ENCODE results near the gene IL2RA.

Gene IL2RA

DNA sequence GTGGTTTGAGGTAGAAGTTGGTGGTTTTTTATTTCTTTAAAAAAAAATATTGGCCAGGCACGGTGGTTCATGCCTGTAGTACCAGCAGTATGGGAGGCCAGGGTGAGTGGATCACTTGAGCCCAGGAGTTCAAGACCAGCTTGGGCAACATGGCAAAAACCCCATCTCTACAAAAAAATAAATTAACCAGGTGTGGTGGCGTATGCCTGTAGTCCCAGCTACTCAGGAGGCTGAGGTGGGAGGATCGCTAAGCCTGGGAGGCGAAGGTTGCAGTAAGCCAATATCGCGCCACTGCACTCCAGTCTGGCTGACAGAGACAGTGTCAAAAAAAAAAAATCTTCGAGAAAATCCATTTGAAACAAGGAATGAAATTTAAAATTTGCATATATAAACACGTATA lies 1.1 kb downstream of the IL2RA start:
- Mint-ChIP-seq H3K4me3 (peak overlapping the region; percentile 81), H3K36me3 (peaks cover 47% of the 10 kb centered on the region), H3K27me3 (no peaks in the 10 kb centered on the region), H3K9me3 (peaks cover 4% of the 10 kb centered on the region), H3K4me1 (peaks cover 73% of the 10 kb centered on the region), H3K27ac (peak overlapping the region; percentile 95)
- peak; percentile 45 for DNase-seq
- CTCF ChIA-PET: interaction anchor here (1.5 to 4.1 kb wide), 3 partner anchors 9 to 26 kb away, joined by 3 to 25 read pairs (median 17); no protein-coding TSS in a partner anchor

DNA sequence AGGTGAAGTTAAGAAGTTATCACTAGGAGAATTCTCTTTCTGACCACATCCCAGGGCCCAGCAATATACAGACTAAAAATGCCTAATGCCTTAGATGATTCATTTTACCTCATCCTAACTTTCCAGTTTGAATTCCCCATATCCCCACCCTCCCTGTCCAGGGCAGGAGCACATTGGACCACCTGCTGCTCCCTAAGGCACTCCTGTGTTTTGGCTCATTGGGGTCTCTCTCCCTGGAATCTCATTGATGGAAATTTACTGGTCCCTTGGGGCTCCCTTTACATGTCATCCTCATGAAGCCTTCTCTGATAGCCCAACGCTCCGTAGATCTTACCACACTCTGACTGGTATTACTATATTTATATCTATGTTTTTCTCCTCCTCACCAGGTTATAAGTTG lies 2.7 kb downstream of the IL2RA start:
- Mint-ChIP-seq H3K27me3 (no peaks in the 10 kb centered on the region), H3K27ac (peak overlapping the region; percentile 76), H3K4me3 (peak overlapping the region; percentile 81), H3K36me3 (peaks cover 57% of the 10 kb centered on the region), H3K9me3 (peaks cover under 1% of the 10 kb centered on the region), H3K4me1 (peaks cover 68% of the 10 kb centered on the region)
- CTCF ChIA-PET: no interaction called here
- no peak for DNase-seq

DNA sequence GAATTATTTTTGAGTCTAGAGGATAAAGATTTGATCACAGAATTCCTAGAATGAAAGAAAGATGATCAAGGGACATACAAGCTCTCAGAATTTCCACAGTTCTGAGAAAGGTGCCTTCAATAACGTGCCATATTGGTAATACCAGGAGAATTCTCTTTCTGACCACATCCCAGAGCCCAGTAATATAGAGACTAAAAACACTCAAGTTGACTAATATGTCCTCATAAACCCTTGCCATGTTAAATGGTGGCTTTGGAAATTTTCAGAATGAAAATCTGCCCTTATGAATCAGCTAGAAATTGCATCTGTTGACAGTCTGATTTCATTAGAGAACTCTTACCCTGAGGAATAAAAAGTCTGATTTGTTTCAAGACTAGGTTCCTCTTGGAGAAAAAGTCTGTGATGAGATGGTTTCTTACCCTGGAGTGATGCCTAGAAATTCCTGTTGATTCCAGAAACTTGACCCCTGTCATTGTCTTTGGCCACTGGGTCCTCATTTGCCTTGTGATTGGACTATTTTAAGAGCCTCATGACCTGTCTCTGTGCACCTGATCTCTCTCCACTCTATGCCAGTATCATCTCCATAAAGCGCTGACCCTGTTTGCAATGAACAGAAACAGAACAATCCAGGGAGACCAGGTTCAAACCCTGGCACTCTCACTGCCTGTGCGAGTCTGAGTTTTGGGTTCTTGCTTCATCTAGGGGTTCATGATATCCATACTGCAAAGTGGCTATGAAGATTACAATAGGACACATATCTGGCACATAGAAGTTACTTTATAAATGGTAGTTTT lies 3.3 kb downstream of the IL2RA start:
- Mint-ChIP-seq H3K27ac (peak overlapping the region; percentile 76), H3K27me3 (no peaks in the 10 kb centered on the region), H3K4me1 (peaks cover 68% of the 10 kb centered on the region), H3K36me3 (peaks cover 64% of the 10 kb centered on the region), H3K4me3 (peak overlapping the region; percentile 81), H3K9me3 (no peaks in the 10 kb centered on the region)
- DNase-seq: no peak
- CTCF ChIA-PET: interaction anchor here (0.7 to 2.3 kb wide), 6 partner anchors 8 to 31 kb away, joined by 3 to 12 read pairs (median 3); no protein-coding TSS in a partner anchor

DNA sequence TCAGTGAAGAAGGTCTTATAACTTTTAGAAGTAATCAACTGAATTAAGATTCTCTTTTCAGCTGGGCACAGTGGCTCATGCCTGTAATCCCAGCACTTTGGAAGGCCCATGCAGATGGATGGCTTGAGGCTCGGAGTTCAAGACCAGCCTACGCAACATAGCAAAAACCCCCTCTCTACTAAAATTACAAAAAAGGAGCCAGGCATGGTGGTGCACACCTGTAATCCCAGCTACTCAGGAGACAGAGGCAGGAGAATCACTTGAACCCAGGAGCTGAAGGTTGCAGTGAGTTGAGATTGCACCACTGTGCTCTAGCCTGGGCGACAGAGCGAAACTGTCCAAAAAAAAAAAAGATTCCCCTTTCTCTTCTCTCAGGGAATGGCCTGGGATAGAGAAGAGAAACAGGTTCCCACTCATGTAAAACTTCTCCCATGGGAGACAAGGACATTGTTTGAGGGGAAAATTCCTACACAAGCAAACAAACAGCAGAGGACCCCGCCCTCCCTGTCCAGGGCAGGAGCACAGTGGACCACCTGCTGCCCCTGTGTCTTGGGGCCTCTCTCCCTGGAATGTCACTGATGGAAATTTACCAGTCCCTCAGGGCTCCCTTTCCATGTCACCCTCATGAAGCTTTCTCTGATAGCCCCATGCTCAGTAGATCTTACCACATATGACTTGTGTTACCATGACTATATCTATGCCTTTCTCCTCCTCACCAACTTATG lies 5.6 kb downstream of the IL2RA start:
- H3K9me3 Mint-ChIP-seq: no peaks in the 10 kb centered on the region
- H3K27ac Mint-ChIP-seq: peak overlapping the region; percentile 76
- H3K36me3 Mint-ChIP-seq: peaks cover 72% of the 10 kb centered on the region
- H3K27me3 Mint-ChIP-seq: no peaks in the 10 kb centered on the region
- CTCF ChIA-PET: interaction anchor here (1.6 to 2.3 kb wide), 2 partner anchors 10 to 30 kb away, joined by 6 to 7 read pairs; no protein-coding TSS in a partner anchor
- H3K4me3 Mint-ChIP-seq: peak overlapping the region; percentile 81
- no peak for DNase-seq
- H3K4me1 Mint-ChIP-seq: peaks cover 78% of the 10 kb centered on the region

DNA sequence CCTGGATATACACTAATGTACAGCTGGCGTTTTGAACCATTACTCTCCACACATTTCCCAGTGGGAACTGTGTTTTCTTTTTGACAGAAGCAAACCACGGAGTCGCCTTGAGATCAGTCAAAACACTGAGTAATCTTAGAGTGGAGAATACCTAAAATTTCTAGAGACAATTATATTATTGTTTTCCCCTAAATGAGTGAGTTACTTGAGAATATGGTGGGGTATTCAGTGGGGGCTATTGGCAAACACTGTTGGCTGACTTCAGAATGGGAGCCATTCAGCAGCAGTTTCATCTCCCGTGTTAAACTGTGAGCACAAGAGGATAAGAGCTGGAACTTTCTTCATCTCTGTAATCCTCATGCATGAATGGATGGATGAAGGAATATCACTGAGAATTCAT lies 6.2 kb downstream of the IL2RA start:
- peaks cover 82% of the 10 kb centered on the region for H3K4me1 Mint-ChIP-seq
- no peak for DNase-seq
- no peaks in the 10 kb centered on the region for H3K27me3 Mint-ChIP-seq
- CTCF ChIA-PET: interaction anchor here (1.6 kb wide), 1 partner anchor 31 kb away, joined by 7 read pairs; no protein-coding TSS in a partner anchor
- no peaks in the 10 kb centered on the region for H3K9me3 Mint-ChIP-seq
- H3K36me3 Mint-ChIP-seq: peaks cover 70% of the 10 kb centered on the region
- peak overlapping the region; percentile 56 for H3K4me3 Mint-ChIP-seq
- peak overlapping the region; percentile 56 for H3K27ac Mint-ChIP-seq

DNA sequence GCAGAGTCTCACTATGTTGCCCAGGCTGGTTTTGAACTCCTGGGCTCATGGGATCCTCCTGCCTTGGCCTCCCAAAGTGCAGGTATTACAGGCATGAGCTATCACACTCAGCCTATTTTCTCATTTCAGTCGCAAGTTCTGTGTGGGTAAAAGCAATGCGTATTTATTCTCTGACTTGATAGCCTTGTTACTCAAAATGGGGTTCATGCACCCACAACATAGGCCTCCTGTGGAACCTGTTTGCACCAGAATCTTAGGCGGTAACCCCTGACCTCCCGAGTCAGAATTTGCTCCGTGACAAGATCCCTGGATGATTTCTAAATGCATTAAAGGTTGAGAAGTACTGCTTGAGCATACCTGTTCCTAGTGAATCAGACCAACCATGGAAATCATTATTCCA lies 7.3 kb downstream of the IL2RA start:
- DNase-seq: no peak
- peak overlapping the region; percentile 91 for H3K27ac Mint-ChIP-seq
- peaks cover 88% of the 10 kb centered on the region for H3K4me1 Mint-ChIP-seq
- no peaks in the 10 kb centered on the region for H3K27me3 Mint-ChIP-seq
- no peaks in the 10 kb centered on the region for H3K9me3 Mint-ChIP-seq
- CTCF ChIA-PET: interaction anchor here (1.4 kb wide), 1 partner anchor 13 kb away, joined by 5 read pairs; no protein-coding TSS in a partner anchor
- peak overlapping the region; percentile 66 for H3K4me3 Mint-ChIP-seq
- H3K36me3 Mint-ChIP-seq: peaks cover 67% of the 10 kb centered on the region

DNA sequence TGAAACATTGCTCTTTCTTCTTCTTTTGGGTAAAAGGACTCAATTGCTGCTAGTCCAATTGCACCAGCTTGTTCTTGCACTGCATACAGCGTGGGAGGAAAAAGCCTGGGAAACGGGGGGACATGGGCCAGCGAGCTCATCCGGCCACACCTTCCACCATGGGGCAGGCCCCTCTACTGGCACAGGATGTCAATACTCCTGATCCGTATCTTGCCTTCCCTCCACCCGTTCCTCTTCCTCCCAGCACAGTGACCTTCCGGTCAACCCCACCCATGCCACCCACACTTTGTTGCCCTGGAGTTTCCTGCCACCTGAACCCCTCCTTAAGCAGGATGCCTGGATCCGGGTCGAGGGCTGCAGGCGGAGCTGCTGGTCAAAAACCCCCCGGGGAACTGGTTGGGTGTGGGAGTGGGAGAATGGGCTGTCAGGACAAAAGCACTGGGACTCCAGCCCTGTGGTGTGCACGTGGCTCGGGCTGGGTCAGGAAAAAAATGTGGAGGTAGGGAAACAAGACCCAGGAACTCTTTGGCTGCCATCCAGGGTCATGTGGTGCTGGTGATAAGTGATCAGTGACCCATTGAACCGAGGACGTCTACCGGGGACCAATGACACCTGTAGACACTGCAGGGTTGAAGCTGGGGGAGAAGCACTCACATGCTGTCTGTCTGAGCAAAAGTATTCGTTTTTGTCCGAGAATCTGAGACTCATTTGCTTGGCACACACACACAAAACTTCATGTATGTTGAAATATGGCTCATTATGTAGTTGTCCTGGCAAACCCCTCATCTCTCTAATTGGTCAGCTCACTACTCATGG lies 8.1 kb downstream of the IL2RA start:
- CTCF ChIA-PET: interaction anchor here (1.4 to 3.0 kb wide), 3 partner anchors 8 to 33 kb away, joined by 5 to 17 read pairs (median 12); partner anchors contain the start of gene IL2RA
- H3K4me3 Mint-ChIP-seq: peak overlapping the region; percentile 66

DNA sequence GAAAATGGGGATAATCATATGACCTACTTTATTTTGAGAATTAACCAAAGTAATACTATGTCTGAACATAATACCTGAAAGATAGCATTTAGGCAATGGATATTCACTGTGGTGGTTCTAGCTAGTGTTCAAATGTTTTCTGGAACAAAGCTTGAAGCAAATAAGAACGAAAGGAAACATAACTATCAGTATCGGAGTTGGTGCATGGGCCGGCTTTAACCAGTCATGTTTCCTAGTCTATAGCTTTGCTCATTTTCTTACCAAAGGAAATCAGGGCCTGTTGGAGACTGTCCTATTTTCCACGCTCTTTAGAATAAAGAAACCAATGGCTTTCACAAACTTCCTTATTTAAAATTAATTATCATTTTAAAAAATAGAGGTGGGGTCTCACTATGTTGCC lies 8.9 kb downstream of the IL2RA start:
- DNase-seq: no peak
- CTCF ChIA-PET: interaction anchor here (1.5 to 3.0 kb wide), 2 partner anchors 9 to 34 kb away, joined by 12 to 17 read pairs; partner anchors contain the start of gene IL2RA

More for the DNA sequence above, 8.1 kb downstream of the IL2RA start:
- Mint-ChIP-seq H3K36me3 (peaks cover 65% of the 10 kb centered on the region), H3K4me1 (peaks cover 88% of the 10 kb centered on the region), H3K27ac (peak overlapping the region; percentile 91), H3K27me3 (no peaks in the 10 kb centered on the region), H3K9me3 (no peaks in the 10 kb centered on the region)
- no peak for DNase-seq

DNA sequence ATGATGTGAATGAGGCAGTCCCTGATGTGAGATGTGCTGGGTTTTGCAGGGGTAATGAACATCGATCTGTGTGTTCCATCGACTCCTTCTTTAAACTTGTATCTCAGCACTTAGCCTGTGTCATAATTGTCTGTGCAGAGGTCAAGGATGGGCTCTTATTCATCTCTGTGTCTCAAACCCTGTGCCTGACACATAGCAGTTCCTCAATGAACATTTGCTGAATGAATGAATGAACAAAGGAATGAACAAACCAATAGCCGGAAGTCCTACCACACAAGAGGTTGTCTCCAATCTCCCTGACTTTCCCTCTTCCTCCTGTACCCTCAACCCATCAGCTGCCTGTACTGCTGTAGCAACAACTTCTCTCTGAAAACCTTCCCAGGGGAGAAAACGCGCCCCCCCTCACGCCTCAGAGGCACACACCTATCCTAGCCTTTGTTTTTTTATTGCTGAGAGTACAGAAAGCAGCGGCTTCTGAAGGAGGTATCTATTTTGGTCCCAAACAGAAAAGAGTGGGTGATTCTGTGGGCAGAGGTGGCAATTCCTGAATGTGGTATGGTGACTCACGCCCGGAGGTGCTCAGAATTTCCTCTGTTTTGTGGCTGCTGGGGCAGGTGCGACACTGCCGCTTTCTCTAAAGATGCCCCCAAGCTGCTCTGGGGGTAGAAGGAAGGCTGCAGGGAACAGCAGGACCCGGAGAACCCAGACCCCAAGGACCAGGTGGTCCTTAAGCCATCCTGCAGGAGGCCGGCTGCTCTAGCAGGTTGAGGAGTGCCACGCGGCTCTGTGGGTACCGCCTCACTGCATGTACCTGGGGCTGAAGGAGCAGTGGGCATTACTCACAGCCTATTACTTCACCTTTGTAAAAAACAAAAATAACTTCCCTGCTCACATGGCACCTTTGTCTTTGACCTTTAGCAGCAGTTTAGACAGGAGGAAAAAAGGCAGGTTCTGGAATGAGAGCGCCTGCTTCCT lies 9.6 kb downstream of the IL2RA start:
- DNase-seq: peak; percentile 75

More for the DNA sequence above, 8.9 kb downstream of the IL2RA start:
- Mint-ChIP-seq H3K4me3 (peak overlapping the region; percentile 66), H3K9me3 (no peaks in the 10 kb centered on the region), H3K27ac (peak overlapping the region; percentile 99), H3K27me3 (no peaks in the 10 kb centered on the region), H3K4me1 (peaks cover 88% of the 10 kb centered on the region), H3K36me3 (peaks cover 65% of the 10 kb centered on the region)

DNA sequence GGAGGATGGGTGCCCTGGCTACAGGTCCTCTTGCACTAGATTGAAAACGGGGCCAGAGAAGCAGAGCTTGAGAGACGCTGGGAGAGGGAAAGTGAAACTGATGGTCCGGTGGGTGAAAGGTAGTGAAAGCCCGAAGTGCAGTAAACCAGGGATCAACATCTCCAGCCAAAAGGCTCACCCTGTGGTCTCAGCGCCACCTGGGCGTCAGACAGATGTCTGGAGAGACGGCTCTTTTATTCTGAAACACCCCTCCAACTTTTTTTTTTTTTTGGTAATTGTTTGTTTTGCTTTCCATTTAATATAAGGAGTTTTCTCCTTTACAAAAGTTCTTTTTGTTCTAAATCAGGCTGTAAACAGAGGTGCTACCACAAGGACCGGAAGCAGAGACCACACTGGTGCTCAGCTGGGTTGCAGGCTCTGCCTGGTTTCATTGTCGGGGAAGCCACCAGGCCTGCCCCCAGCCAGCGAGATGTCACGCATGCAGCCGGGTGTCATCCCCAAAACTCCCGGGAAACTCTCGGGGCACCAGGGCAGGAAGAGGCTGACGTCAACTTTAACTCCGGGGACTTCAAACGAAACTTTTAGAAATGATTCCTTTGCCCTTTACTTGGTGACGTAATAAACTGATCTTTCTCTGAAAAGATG lies 11.2 kb downstream of the IL2RA start:
- CTCF ChIA-PET: interaction anchor here (0.6 to 4.6 kb wide), 11 partner anchors 11 to 181 kb away, joined by 3 to 47 read pairs (median 5); partner anchors contain the start of genes IL2RA and PFKFB3

More for the DNA sequence above, 9.6 kb downstream of the IL2RA start:
- Mint-ChIP-seq H3K4me1 (peaks cover 86% of the 10 kb centered on the region), H3K9me3 (no peaks in the 10 kb centered on the region), H3K27me3 (no peaks in the 10 kb centered on the region), H3K36me3 (peaks cover 64% of the 10 kb centered on the region), H3K27ac (peak overlapping the region; percentile 99), H3K4me3 (peak overlapping the region; percentile 66)
- CTCF ChIA-PET: interaction anchor here (1.4 to 4.6 kb wide), 6 partner anchors 9 to 39 kb away, joined by 4 to 47 read pairs (median 14); partner anchors contain the start of gene IL2RA

DNA sequence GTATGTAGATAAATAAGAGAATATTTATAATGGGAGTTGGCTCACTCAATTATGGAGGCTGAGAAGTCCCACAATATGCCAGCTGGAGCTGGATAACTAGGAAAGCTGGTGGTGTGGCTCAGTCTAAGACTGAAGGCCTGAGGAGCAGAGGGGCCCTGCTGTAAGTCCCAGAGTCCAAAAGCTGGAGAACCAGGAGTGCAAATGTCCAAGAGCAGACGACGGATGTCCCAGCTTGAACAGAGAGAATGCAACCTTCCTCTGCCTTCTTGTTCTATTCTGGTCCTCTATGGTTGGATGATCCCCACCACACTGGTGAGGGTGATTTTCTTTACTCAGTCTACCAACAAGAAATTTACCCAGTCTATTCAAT lies 13.2 kb downstream of the IL2RA start:
- Mint-ChIP-seq H3K36me3 (peaks cover 67% of the 10 kb centered on the region), H3K9me3 (no peaks in the 10 kb centered on the region), H3K4me1 (peaks cover 91% of the 10 kb centered on the region), H3K27me3 (no peaks in the 10 kb centered on the region), H3K4me3 (peak overlapping the region; percentile 32), H3K27ac (peak overlapping the region; percentile 99)
- DNase-seq: no peak
- CTCF ChIA-PET: interaction anchor here (1.8 to 4.6 kb wide), 5 partner anchors 15 to 38 kb away, joined by 5 to 47 read pairs (median 24); no protein-coding TSS in a partner anchor

More for the DNA sequence above, 11.2 kb downstream of the IL2RA start:
- peak; percentile 97 for DNase-seq
- peaks cover 86% of the 10 kb centered on the region for H3K4me1 Mint-ChIP-seq
- H3K27me3 Mint-ChIP-seq: no peaks in the 10 kb centered on the region
- H3K4me3 Mint-ChIP-seq: peak overlapping the region; percentile 87
- peaks cover 63% of the 10 kb centered on the region for H3K36me3 Mint-ChIP-seq
- no peaks in the 10 kb centered on the region for H3K9me3 Mint-ChIP-seq
- peak overlapping the region; percentile 99 for H3K27ac Mint-ChIP-seq

All from activated naive CD4-positive, alpha-beta T cell treated with anti-CD3 and anti-CD28 coated beads, Interleukin-2, amount 10 ng/mL, durations not matched to agents 7 days and 5 days (primary cell).